HepG2 (cell line): ENCODE measurements around the gene RPL27A. TPM values are rescaled to one million over a fixed set of nuclear protein-coding genes. Genes with fewer than 3 reads are reported as not detected.

ENCODE experiments used
- FOXA3 ChIP-seq: IDR thresholded peaks from 2 replicates; pipeline ENCODE4 v1.6.1; 2016; ENCODE audit warnings: missing genetic modification reagents, missing compliant biosample characterization
- GATAD1 ChIP-seq: IDR thresholded peaks from 2 replicates; pipeline ENCODE4 v1.6.1; 2016; ENCODE audit warnings: missing genetic modification reagents, missing compliant biosample characterization
- GTF3A ChIP-seq: sonication (generic); formaldehyde crosslinking; conservative IDR thresholded peaks from 2 replicates; pipeline ENCODE4 v1.4.0; 2020; ENCODE audit warnings: mild to moderate bottlenecking, missing genetic modification reagents
- HNF4A ChIP-seq: sonication (generic); formaldehyde crosslinking; IDR thresholded peaks from 2 replicates; pipeline ENCODE4 v1.4.0; 2020; ENCODE audit warnings: missing genetic modification reagents
- MEIS2 ChIP-seq: sonication (generic); formaldehyde crosslinking; IDR thresholded peaks from 2 replicates; pipeline ENCODE4 v1.9.0; 2021; ENCODE audit warnings: mild to moderate bottlenecking, missing genetic modification reagents
- MTA1 ChIP-seq: sonication (generic); formaldehyde crosslinking; IDR thresholded peaks from 2 replicates; pipeline ENCODE4 v1.4.0; 2020; ENCODE audit warnings: missing genetic modification reagents, mild to moderate bottlenecking, borderline replicate concordance
- NR2F1 ChIP-seq, 2 experiments: fragments of 450-650 bp in 1 of 2; formaldehyde crosslinking in 1 of 2; IDR thresholded peaks; 2 replicates each; pipeline versions ENCODE4 v1.5.0 to v1.6.1; 2016 to 2020; ENCODE audit warnings: mild to moderate bottlenecking in 1 of 2, missing compliant biosample characterization in 1 of 2, missing genetic modification reagents in 1 of 2, moderate library complexity in 1 of 2
- SALL2 ChIP-seq: sonication (generic); formaldehyde crosslinking; IDR thresholded peaks from 2 replicates; pipeline ENCODE4 v1.8.1; 2023; ENCODE audit warnings: mild to moderate bottlenecking, missing genetic modification reagents, inconsistent platforms
- SP1 ChIP-seq, 2 experiments: fragments of 450-650 bp in 1 of 2; sonication (generic) in 1 of 2; formaldehyde crosslinking in 1 of 2; IDR thresholded peaks; 2 replicates each; pipeline versions ENCODE4 v1.4.0 to v1.6.1; 2016 to 2020; ENCODE audit warnings: missing genetic modification reagents in 1 of 2
- TBX2 ChIP-seq: sonication (generic); formaldehyde crosslinking; IDR thresholded peaks from 2 replicates; pipeline ENCODE4 v1.5.0; 2020; ENCODE audit warnings: missing genetic modification reagents, mild to moderate bottlenecking, borderline replicate concordance
- ZBTB20 ChIP-seq: sonication (generic); formaldehyde crosslinking; IDR thresholded peaks from 2 replicates; pipeline ENCODE4 v1.8.1; 2023; ENCODE audit warnings: missing genetic modification reagents, low read depth, mild to moderate bottlenecking, borderline replicate concordance
- ZFX ChIP-seq: sonication (generic); formaldehyde crosslinking; IDR thresholded peaks from 2 replicates; pipeline ENCODE4 v1.4.0; 2020; ENCODE audit warnings: mild to moderate bottlenecking, low read depth, missing genetic modification reagents, moderate library complexity
- ZNF180 ChIP-seq: sonication (generic); formaldehyde crosslinking; IDR thresholded peaks from 2 replicates; pipeline ENCODE4 v1.4.0; 2020; ENCODE audit warnings: low read depth, missing genetic modification reagents, borderline replicate concordance
- ZNF234 ChIP-seq: sonication (generic); formaldehyde crosslinking; conservative IDR thresholded peaks from 2 replicates; pipeline ENCODE4 v1.5.1; 2020; ENCODE audit warnings: mild to moderate bottlenecking, missing genetic modification reagents
- ZNF432 ChIP-seq: sonication (generic); formaldehyde crosslinking; IDR thresholded peaks from 2 replicates; pipeline ENCODE4 v1.5.0; 2020; ENCODE audit warnings: missing genetic modification reagents, mild to moderate bottlenecking, borderline replicate concordance
- ZNF672 ChIP-seq: sonication (generic); formaldehyde crosslinking; IDR thresholded peaks from 2 replicates; pipeline ENCODE4 v1.8.1; 2022; ENCODE audit warnings: missing genetic modification reagents
- ZNF766 ChIP-seq: sonication (generic); formaldehyde crosslinking; IDR thresholded peaks from 2 replicates; pipeline ENCODE4 v1.5.0; 2020; ENCODE audit warnings: missing genetic modification reagents, borderline replicate concordance
- ZSCAN9 ChIP-seq: IDR thresholded peaks from 2 replicates; pipeline ENCODE4 v1.6.1; 2016; ENCODE audit warnings: borderline replicate concordance
- polyA plus RNA-seq, 8 experiments: library from polyadenylated mRNA; depleted of rRNA in 3 of 8; stranded (reverse) in 7 of 8; unstranded in 1 of 8; fragments of >200 nt; fragmentation: Illumina TruSeq in 4 of 8; extraction: Trizol in 4 of 8; gene quantifications; 2 replicates each; pipeline versions ENCODE4 v1.2.1 to v1.2.3, GENCODE V29; 2011 to 2016; ENCODE audit warnings: low read depth in 4 of 8, missing spikeins in 1 of 8, mixed read lengths in 1 of 8; ENCODE audit not compliant: insufficient read depth in 1 of 8
- total RNA-seq, 5 experiments: library from RNA; depleted of rRNA; stranded (reverse); fragments of >200 nt; fragmentation: Illumina TruSeq; extraction: Trizol; gene quantifications; 2 replicates each; pipeline ENCODE4 v1.2.3, GENCODE V29; 2016; ENCODE audit warnings: low read depth in 1 of 5
- TF ChIP-seq, protein P1 (sequence below): sonication (generic); formaldehyde crosslinking; IDR thresholded peaks from 2 replicates; pipeline ENCODE4 v1.9.0; 2022; ENCODE audit warnings: low read depth, missing genetic modification reagents
- TF ChIP-seq, protein P2 (sequence below): IDR thresholded peaks from 2 replicates; pipeline ENCODE4 v1.4.0; 2020; ENCODE audit warnings: mild to moderate bottlenecking, missing genetic modification reagents
- TF ChIP-seq, protein P3 (sequence below): sonication (generic); formaldehyde crosslinking; IDR thresholded peaks from 2 replicates; pipeline ENCODE4 v1.4.0; 2020; ENCODE audit warnings: missing genetic modification reagents, borderline replicate concordance

RPL27A gene
- total and polyA plus RNA-seq, 2 of the 13 experiments (the other 11 are each of a cell fraction or from before 2014, with no cell fraction given): 1,531 to 2,153 TPM

DNA sequence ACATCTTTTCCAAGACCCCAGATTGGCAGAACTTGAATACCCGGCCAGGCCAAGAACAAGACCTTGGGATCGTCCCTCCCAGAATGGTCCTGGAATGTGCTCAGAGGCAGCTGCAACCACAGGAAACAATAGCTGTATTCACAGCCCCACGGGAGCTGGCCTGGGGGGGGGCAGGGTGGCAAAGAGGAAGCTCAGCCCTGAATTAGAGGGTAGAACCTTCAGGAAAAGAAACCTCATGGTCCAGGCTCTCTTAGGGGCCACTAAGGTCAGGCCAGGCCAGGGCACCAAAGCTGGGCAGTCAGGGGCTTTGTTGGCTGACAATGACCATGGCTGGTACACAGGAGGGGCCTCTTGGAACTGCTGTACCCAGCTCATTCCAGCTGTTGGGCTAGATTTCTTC, 17.3 kb downstream of the RPL27A start (continued):
- TF ChIP-seq, protein P1, sequence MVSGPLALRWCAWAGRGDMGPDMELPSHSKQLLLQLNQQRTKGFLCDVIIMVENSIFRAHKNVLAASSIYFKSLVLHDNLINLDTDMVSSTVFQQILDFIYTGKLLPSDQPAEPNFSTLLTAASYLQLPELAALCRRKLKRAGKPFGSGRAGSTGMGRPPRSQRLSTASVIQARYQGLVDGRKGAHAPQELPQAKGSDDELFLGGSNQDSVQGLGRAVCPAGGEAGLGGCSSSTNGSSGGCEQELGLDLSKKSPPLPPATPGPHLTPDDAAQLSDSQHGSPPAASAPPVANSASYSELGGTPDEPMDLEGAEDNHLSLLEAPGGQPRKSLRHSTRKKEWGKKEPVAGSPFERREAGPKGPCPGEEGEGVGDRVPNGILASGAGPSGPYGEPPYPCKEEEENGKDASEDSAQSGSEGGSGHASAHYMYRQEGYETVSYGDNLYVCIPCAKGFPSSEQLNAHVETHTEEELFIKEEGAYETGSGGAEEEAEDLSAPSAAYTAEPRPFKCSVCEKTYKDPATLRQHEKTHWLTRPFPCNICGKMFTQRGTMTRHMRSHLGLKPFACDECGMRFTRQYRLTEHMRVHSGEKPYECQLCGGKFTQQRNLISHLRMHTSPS (CRISPR knock-in tag): peak; percentile 61; the same call in 1 of the 2 replicates
- TF ChIP-seq MTA1 (CRISPR knock-in tag) (peak; percentile 33; the same call in 1 of the 2 replicates), ZSCAN9 (CRISPR knock-in tag) (peak; percentile 38; the same call in 1 of the 2 replicates), ZNF766 (CRISPR knock-in tag) (peak; percentile 95), FOXA3 (CRISPR knock-in tag) (peak; percentile 29; the same call in 1 of the 2 replicates), HNF4A (CRISPR knock-in tag) (peak; percentile 41), TBX2 (CRISPR knock-in tag) (peak; percentile 19; the same call in 1 of the 2 replicates), MEIS2 (CRISPR knock-in tag) (no peak), ZNF432 (CRISPR knock-in tag) (no peak), ZBTB20 (CRISPR knock-in tag) (0 out of 2 replicates have a peak, but pooled peaks have one; percentile 41), ZNF234 (CRISPR knock-in tag) (no peak), ZNF672 (CRISPR knock-in tag) (no peak), SALL2 (CRISPR knock-in tag) (peak; percentile 29; the same call in 1 of the 2 replicates), NR2F1 (CRISPR knock-in tag; IDR thresholded peaks at IDR 0.05) (peak in 1 of 2 experiments; percentile 16; a peak in 1 of 4 replicates), GATAD1 (CRISPR knock-in tag) (0 out of 2 replicates have a peak, but pooled peaks have one; percentile 21), SP1 (IDR thresholded peaks at IDR 0.05) (no peak), SP1 (CRISPR knock-in tag; IDR thresholded peaks at IDR 0.05) (no peak), ZNF180 (CRISPR knock-in tag) (no peak), GTF3A (no peak), ZFX (CRISPR knock-in tag) (peak; percentile 34; the same call in 1 of the 2 replicates)
- TF ChIP-seq, protein P2, sequence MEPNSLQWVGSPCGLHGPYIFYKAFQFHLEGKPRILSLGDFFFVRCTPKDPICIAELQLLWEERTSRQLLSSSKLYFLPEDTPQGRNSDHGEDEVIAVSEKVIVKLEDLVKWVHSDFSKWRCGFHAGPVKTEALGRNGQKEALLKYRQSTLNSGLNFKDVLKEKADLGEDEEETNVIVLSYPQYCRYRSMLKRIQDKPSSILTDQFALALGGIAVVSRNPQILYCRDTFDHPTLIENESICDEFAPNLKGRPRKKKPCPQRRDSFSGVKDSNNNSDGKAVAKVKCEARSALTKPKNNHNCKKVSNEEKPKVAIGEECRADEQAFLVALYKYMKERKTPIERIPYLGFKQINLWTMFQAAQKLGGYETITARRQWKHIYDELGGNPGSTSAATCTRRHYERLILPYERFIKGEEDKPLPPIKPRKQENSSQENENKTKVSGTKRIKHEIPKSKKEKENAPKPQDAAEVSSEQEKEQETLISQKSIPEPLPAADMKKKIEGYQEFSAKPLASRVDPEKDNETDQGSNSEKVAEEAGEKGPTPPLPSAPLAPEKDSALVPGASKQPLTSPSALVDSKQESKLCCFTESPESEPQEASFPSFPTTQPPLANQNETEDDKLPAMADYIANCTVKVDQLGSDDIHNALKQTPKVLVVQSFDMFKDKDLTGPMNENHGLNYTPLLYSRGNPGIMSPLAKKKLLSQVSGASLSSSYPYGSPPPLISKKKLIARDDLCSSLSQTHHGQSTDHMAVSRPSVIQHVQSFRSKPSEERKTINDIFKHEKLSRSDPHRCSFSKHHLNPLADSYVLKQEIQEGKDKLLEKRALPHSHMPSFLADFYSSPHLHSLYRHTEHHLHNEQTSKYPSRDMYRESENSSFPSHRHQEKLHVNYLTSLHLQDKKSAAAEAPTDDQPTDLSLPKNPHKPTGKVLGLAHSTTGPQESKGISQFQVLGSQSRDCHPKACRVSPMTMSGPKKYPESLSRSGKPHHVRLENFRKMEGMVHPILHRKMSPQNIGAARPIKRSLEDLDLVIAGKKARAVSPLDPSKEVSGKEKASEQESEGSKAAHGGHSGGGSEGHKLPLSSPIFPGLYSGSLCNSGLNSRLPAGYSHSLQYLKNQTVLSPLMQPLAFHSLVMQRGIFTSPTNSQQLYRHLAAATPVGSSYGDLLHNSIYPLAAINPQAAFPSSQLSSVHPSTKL (CRISPR knock-in tag): peak; percentile 80
- TF ChIP-seq, protein P3, sequence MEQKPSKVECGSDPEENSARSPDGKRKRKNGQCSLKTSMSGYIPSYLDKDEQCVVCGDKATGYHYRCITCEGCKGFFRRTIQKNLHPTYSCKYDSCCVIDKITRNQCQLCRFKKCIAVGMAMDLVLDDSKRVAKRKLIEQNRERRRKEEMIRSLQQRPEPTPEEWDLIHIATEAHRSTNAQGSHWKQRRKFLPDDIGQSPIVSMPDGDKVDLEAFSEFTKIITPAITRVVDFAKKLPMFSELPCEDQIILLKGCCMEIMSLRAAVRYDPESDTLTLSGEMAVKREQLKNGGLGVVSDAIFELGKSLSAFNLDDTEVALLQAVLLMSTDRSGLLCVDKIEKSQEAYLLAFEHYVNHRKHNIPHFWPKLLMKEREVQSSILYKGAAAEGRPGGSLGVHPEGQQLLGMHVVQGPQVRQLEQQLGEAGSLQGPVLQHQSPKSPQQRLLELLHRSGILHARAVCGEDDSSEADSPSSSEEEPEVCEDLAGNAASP: peak; percentile 87; the same call in 1 of the 2 replicates
